Stimulated activated CD4-positive, alpha-beta T cell treated with anti-CD3 and anti-CD28 coated beads, Interleukin-1b, Interleukin-23, amount 100 ng/mL, for 48 hours (primary cell): ENCODE measurements around the gene PPP1R7.

Experiments used
- DNase-seq: peaks from one replicate; pipeline ENCODE4 v3.0.0-alpha.2; 2020

PPP1R7 gene

GRCh38 chr2:241141214-241141770 lies 9.0 kb upstream of the PPP1R7 start:
- no peak for DNase-seq

GRCh38 chr2:241142063-241142462 lies 8.2 kb upstream of the PPP1R7 start:
- DNase-seq: no peak

- no peak for DNase-seq
These were observed 7.7 kb upstream of the PPP1R7 start for GRCh38 chr2:241142593-241142992.

GRCh38 chr2:241146286-241146685 lies 4.0 kb upstream of the PPP1R7 start:
- DNase-seq: no peak

GRCh38 chr2:241147336-241147735 lies 2.9 kb upstream of the PPP1R7 start:
- no peak for DNase-seq

- no peak for DNase-seq
These were observed 2.0 kb upstream of the PPP1R7 start for GRCh38 chr2:241148239-241148638.

- peak; percentile 97 for DNase-seq
These were observed 1.2 kb upstream of the PPP1R7 start, which contains the start of gene PASK for GRCh38 chr2:241148891-241149674. PASK (minus strand) TSS chr2:241149472; CDS start chr2:241143032, 6,440 bp downstream.

- no peak for DNase-seq
These were observed 667 bp upstream of the PPP1R7 start for GRCh38 chr2:241149675-241149924.

GRCh38 chr2:241150660-241151530 lies 628 bp downstream of the PPP1R7 start:
- no peak for DNase-seq

- no peak for DNase-seq
These were observed 1.8 kb downstream of the PPP1R7 start for GRCh38 chr2:241151934-241152660.

- peak; percentile 18 for DNase-seq
These were observed 3.3 kb downstream of the PPP1R7 start for GRCh38 chr2:241153616-241154015.

GRCh38 chr2:241154915-241155314 lies 4.6 kb downstream of the PPP1R7 start:
- peak; percentile 69 for DNase-seq

GRCh38 chr2:241155936-241156335 lies 5.7 kb downstream of the PPP1R7 start:
- DNase-seq: no peak

GRCh38 chr2:241156971-241157441 lies 6.7 kb downstream of the PPP1R7 start:
- DNase-seq: no peak

- DNase-seq: no peak
These were observed 7.7 kb downstream of the PPP1R7 start for GRCh38 chr2:241157841-241158545.

GRCh38 chr2:241158546-241158900 lies 8.3 kb downstream of the PPP1R7 start:
- DNase-seq: no peak

- DNase-seq: no peak
These were observed 8.8 kb downstream of the PPP1R7 start for GRCh38 chr2:241159116-241159515.

GRCh38 chr2:241160318-241160717 lies 10.1 kb downstream of the PPP1R7 start:
- no peak for DNase-seq

- DNase-seq: no peak
These were observed 11.5 kb downstream of the PPP1R7 start for GRCh38 chr2:241161646-241162281.

GRCh38 chr2:241163601-241164118 lies 13.4 kb downstream of the PPP1R7 start:
- DNase-seq: no peak

- no peak for DNase-seq
These were observed 18.1 kb downstream of the PPP1R7 start for GRCh38 chr2:241168366-241168765.

GRCh38 chr2:241173557-241173956 lies 23.3 kb downstream of the PPP1R7 start:
- no peak for DNase-seq
